H1 (cell line): ENCODE data around the gene PDE6B.

ENCODE experiments used
- ATF2 ChIP-seq: IDR thresholded peaks from 2 replicates; pipeline ENCODE4 v1.6.1; 2012; ENCODE audit warnings: low read length, inconsistent platforms
- CBX8 ChIP-seq: fragments of 300-800, 300-1000 bp; sonication (generic); IDR thresholded peaks from 2 replicates; pipeline ENCODE4 v1.7.1; 2016; ENCODE audit warnings: low read depth, low read length, borderline replicate concordance
- CHD1 ChIP-seq: IDR thresholded peaks from 2 replicates; pipeline ENCODE4 v1.6.1; 2012; ENCODE audit warnings: low read depth, low read length, improper control_type of control experiment
- CTCF ChIP-seq, 3 experiments: IDR thresholded peaks; 1 replicate in 2 of 3; 2 replicates in 1 of 3; pipeline versions ENCODE4 v1.5.1 to v1.6.1; 2011; ENCODE audit warnings: low read length in 3 of 3, mild to moderate bottlenecking in 3 of 3, inconsistent platforms in 2 of 3, low read depth in 1 of 3, moderate library complexity in 1 of 3; ENCODE audit not compliant: insufficient read depth in 1 of 3; ENCODE audit errors: control extremely low read depth in 1 of 3
- EZH2 ChIP-seq: fragments of 200-600 bp; sonication (generic); IDR thresholded peaks from 2 replicates; pipeline ENCODE4 v1.7.1; 2012; ENCODE audit warnings: low read depth, mild to moderate bottlenecking, moderate library complexity, low read length, inconsistent platforms; ENCODE audit not compliant: severe bottlenecking
- GABPA ChIP-seq: IDR thresholded peaks from 2 replicates; pipeline ENCODE4 v1.6.1; 2011; ENCODE audit warnings: mild to moderate bottlenecking, low read length, moderate library complexity, borderline replicate concordance; ENCODE audit not compliant: insufficient read depth
- JUND ChIP-seq: IDR thresholded peaks from 2 replicates; pipeline ENCODE4 v1.6.1; 2011; ENCODE audit warnings: mild to moderate bottlenecking, improper control_type of control experiment, low read length
- PHF8 ChIP-seq: fragments of 200-600 bp; sonication (generic); conservative IDR thresholded peaks from 2 replicates; pipeline ENCODE4 v1.7.1; 2012; ENCODE audit warnings: low read depth, mild to moderate bottlenecking, inconsistent platforms, low read length, moderate library complexity
- POLR2A ChIP-seq, 2 experiments: IDR thresholded peaks; 1 replicate in 1 of 2; 2 replicates in 1 of 2; pipeline ENCODE4 v1.6.1; 2011; ENCODE audit warnings: low read depth in 2 of 2, low read length in 2 of 2, mild to moderate bottlenecking in 2 of 2; ENCODE audit errors: control extremely low read depth in 1 of 2
- POLR2AphosphoS5 ChIP-seq: IDR thresholded peaks from 2 replicates; pipeline ENCODE4 v1.6.1; 2011; ENCODE audit warnings: low read depth, low read length
- TF ChIP-seq, protein P1 (sequence below): IDR thresholded peaks from 2 replicates; pipeline ENCODE4 v1.6.1; 2011; ENCODE audit warnings: low read depth, mild to moderate bottlenecking, low read length; ENCODE audit not compliant: insufficient read depth

DNA sequence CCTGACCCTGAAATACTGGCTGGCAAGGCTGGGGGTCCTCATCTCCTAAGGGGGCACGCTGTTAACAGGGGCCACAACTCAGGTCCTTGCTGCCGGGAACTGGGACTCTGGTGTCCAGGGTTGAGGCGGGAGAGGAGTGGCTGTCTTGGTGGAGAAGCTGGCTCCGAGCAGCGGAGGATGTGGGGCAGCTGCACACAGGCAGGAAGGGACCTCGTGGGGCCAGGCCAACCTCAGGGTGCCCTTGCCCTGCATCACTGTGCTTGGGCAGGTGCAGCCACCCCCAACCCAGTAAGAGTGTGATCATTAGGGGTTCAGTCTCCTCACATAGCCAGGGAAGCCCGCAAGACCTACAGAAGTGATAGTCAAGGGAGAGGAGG, 12.6 kb upstream of the PDE6B start:
- TF ChIP-seq PHF8: no peak
- no peak for TF ChIP-seq EZH2
- no peak for TF ChIP-seq GABPA
- TF ChIP-seq, protein P1, sequence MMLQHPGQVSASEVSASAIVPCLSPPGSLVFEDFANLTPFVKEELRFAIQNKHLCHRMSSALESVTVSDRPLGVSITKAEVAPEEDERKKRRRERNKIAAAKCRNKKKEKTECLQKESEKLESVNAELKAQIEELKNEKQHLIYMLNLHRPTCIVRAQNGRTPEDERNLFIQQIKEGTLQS: no peak
- TF ChIP-seq CTCF (IDR thresholded peaks at IDR 0.05; ENCODE audit: control extremely low read depth in 1 of 3, insufficient read depth in 1 of 3, low read depth in 1 of 3, low read length in 3 of 3): no peak
- TF ChIP-seq ATF2: no peak
- TF ChIP-seq JUND: no peak
- TF ChIP-seq POLR2A (IDR thresholded peaks at IDR 0.05; ENCODE audit: control extremely low read depth in 1 of 2, low read depth in 2 of 2, low read length in 2 of 2): no peak
- no peak for TF ChIP-seq CBX8
- no peak for TF ChIP-seq CHD1
- no peak for TF ChIP-seq POLR2AphosphoS5
